ENCODE data around the gene ZNF324. TPM values are rescaled to one million over a fixed set of nuclear protein-coding genes. Genes with fewer than 3 reads are reported as not detected.
A peak's percentile ranks its signal among the peaks of the same experiment; 100 is the strongest.
"Not testable (repeated sequence)": the region's sequence is repeated elsewhere in the genome, so short reads cannot be mapped to it uniquely, and the experiment has no call there.

ZNF324 gene
- total RNA-seq, 1 experiment from 2014 or later = 10.4 TPM

- H3K9me3 ChIP-seq (ENCODE audit: low read length) = no peaks in the 10 kb centered on the region
- H3K27me3 ChIP-seq (ENCODE audit: low read length) = no peaks in the 10 kb centered on the region
- H2AFZ ChIP-seq (ENCODE audit: low read length) = no peak overlapping the region
- no peak for DNase-seq
- H3K79me2 ChIP-seq (ENCODE audit: low read length) = peaks cover 3% of the 10 kb centered on the region; the same call in 1 of the 2 replicates
- no peak overlapping the region for H3K9ac ChIP-seq (ENCODE audit: low read length)
- peaks cover 4% of the 10 kb centered on the region for H3K4me1 ChIP-seq (ENCODE audit: low read length)
- H3K27ac ChIP-seq (ENCODE audit: low read length) = no peak overlapping the region
- H3K9me2 ChIP-seq (replicated peaks; ENCODE audit: insufficient read depth, low read length) = no peaks in the 10 kb centered on the region
- no peaks in the 10 kb centered on the region for H3K36me3 ChIP-seq (ENCODE audit: insufficient read depth, low read length)
- H3K4me3 ChIP-seq (ENCODE audit: low read length) = no peak overlapping the region
- H3K4me2 ChIP-seq (ENCODE audit: low read depth, low read length, poor library complexity, severe bottlenecking) = no peak overlapping the region
- no peaks in the 10 kb centered on the region for H4K20me1 ChIP-seq (ENCODE audit: insufficient read depth, low read depth, low read length)
Observed at GRCh38 chr19:58482372-58482771, 15.5 kb downstream of the ZNF324 start.

GRCh38 chr19:58483776-58484175 is 16.9 kb downstream of the ZNF324 start:
- H3K4me3 ChIP-seq (ENCODE audit: low read length) = no peak overlapping the region
- no peaks in the 10 kb centered on the region; the same call in 1 of the 2 replicates for H3K27me3 ChIP-seq (ENCODE audit: low read length)
- no peaks in the 10 kb centered on the region; the same call in 1 of the 2 replicates for H3K4me1 ChIP-seq (ENCODE audit: low read length)
- no peak overlapping the region for H2AFZ ChIP-seq (ENCODE audit: low read length)
- H3K27ac ChIP-seq (ENCODE audit: low read length) = no peak overlapping the region
- H4K20me1 ChIP-seq (ENCODE audit: insufficient read depth, low read depth, low read length) = no peaks in the 10 kb centered on the region
- H3K79me2 ChIP-seq (ENCODE audit: low read length) = no peaks in the 10 kb centered on the region
- H3K9me2 ChIP-seq (replicated peaks; ENCODE audit: insufficient read depth, low read length) = no peaks in the 10 kb centered on the region
- no peaks in the 10 kb centered on the region for H3K9me3 ChIP-seq (ENCODE audit: low read length)
- no peak overlapping the region for H3K9ac ChIP-seq (ENCODE audit: low read length)
- no peak overlapping the region for H3K4me2 ChIP-seq (ENCODE audit: low read depth, low read length, poor library complexity, severe bottlenecking)
- DNase-seq = no peak
- H3K36me3 ChIP-seq (ENCODE audit: insufficient read depth, low read length) = no peaks in the 10 kb centered on the region

GRCh38 chr19:58484349-58484748 is 17.5 kb downstream of the ZNF324 start:
- H3K79me2 ChIP-seq (ENCODE audit: low read length); DNase-seq; H3K27ac ChIP-seq (ENCODE audit: low read length); H2AFZ ChIP-seq (ENCODE audit: low read length); H3K9me2 ChIP-seq (replicated peaks; ENCODE audit: insufficient read depth, low read length); H4K20me1 ChIP-seq (ENCODE audit: insufficient read depth, low read depth, low read length); H3K4me3 ChIP-seq (ENCODE audit: low read length); H3K27me3 ChIP-seq (ENCODE audit: low read length); H3K9ac ChIP-seq (ENCODE audit: low read length); H3K4me1 ChIP-seq (ENCODE audit: low read length); H3K9me3 ChIP-seq (ENCODE audit: low read length); H3K36me3 ChIP-seq (ENCODE audit: insufficient read depth, low read length); H3K4me2 ChIP-seq (ENCODE audit: low read depth, low read length, poor library complexity, severe bottlenecking): not testable (repeated sequence)

GRCh38 chr19:58491393-58491792 is 24.5 kb downstream of the ZNF324 start:
- no peaks in the 10 kb centered on the region for H4K20me1 ChIP-seq (ENCODE audit: insufficient read depth, low read depth, low read length)
- no peaks in the 10 kb centered on the region; the same call in 1 of the 2 replicates for H3K4me1 ChIP-seq (ENCODE audit: low read length)
- no peaks in the 10 kb centered on the region for H3K36me3 ChIP-seq (ENCODE audit: insufficient read depth, low read length)
- no peak overlapping the region for H3K4me2 ChIP-seq (ENCODE audit: low read depth, low read length, poor library complexity, severe bottlenecking)
- H2AFZ ChIP-seq (ENCODE audit: low read length) = no peak overlapping the region
- H3K79me2 ChIP-seq (ENCODE audit: low read length) = no peaks in the 10 kb centered on the region
- H3K27me3 ChIP-seq (ENCODE audit: low read length) = no peaks in the 10 kb centered on the region; the same call in 1 of the 2 replicates
- H3K9me3 ChIP-seq (ENCODE audit: low read length) = no peaks in the 10 kb centered on the region
- no peak for DNase-seq
- no peak overlapping the region for H3K27ac ChIP-seq (ENCODE audit: low read length)
- no peaks in the 10 kb centered on the region for H3K9me2 ChIP-seq (replicated peaks; ENCODE audit: insufficient read depth, low read length)
- H3K4me3 ChIP-seq (ENCODE audit: low read length) = no peak overlapping the region
- no peak overlapping the region for H3K9ac ChIP-seq (ENCODE audit: low read length)

GRCh38 chr19:58492265-58492664 is 25.4 kb downstream of the ZNF324 start:
- Histone ChIP-seq H3K9ac (ENCODE audit: low read length) (no peak overlapping the region), H2AFZ (ENCODE audit: low read length) (no peak overlapping the region), H3K9me2 (replicated peaks; ENCODE audit: insufficient read depth, low read length) (no peaks in the 10 kb centered on the region), H3K4me2 (ENCODE audit: low read depth, low read length, poor library complexity, severe bottlenecking) (no peak overlapping the region), H3K79me2 (ENCODE audit: low read length) (no peaks in the 10 kb centered on the region), H4K20me1 (ENCODE audit: insufficient read depth, low read depth, low read length) (no peaks in the 10 kb centered on the region), H3K27ac (ENCODE audit: low read length) (no peak overlapping the region), H3K4me1 (ENCODE audit: low read length) (no peaks in the 10 kb centered on the region; the same call in 1 of the 2 replicates), H3K9me3 (ENCODE audit: low read length) (no peaks in the 10 kb centered on the region), H3K4me3 (ENCODE audit: low read length) (no peak overlapping the region), H3K36me3 (ENCODE audit: insufficient read depth, low read length) (no peaks in the 10 kb centered on the region), H3K27me3 (ENCODE audit: low read length) (no peaks in the 10 kb centered on the region; the same call in 1 of the 2 replicates)
- no peak for DNase-seq

GRCh38 chr19:58497634-58498170 is 30.8 kb downstream of the ZNF324 start:
- H3K4me2 ChIP-seq (ENCODE audit: low read depth, low read length, poor library complexity, severe bottlenecking) = no peak overlapping the region
- no peaks in the 10 kb centered on the region for H4K20me1 ChIP-seq (ENCODE audit: insufficient read depth, low read depth, low read length)
- no peaks in the 10 kb centered on the region for H3K9me3 ChIP-seq (ENCODE audit: low read length)
- H2AFZ ChIP-seq (ENCODE audit: low read length) = no peak overlapping the region
- no peak overlapping the region for H3K9ac ChIP-seq (ENCODE audit: low read length)
- peaks cover 4% of the 10 kb centered on the region; the same call in 1 of the 2 replicates for H3K4me1 ChIP-seq (ENCODE audit: low read length)
- no peaks in the 10 kb centered on the region for H3K36me3 ChIP-seq (ENCODE audit: insufficient read depth, low read length)
- H3K79me2 ChIP-seq (ENCODE audit: low read length) = no peaks in the 10 kb centered on the region
- no peak overlapping the region for H3K27ac ChIP-seq (ENCODE audit: low read length)
- H3K4me3 ChIP-seq (ENCODE audit: low read length) = no peak overlapping the region
- DNase-seq = no peak
- no peaks in the 10 kb centered on the region for H3K27me3 ChIP-seq (ENCODE audit: low read length)
- no peaks in the 10 kb centered on the region for H3K9me2 ChIP-seq (replicated peaks; ENCODE audit: insufficient read depth, low read length)

GRCh38 chr19:58498316-58499020 is 31.6 kb downstream of the ZNF324 start:
- Histone ChIP-seq H3K4me2 (ENCODE audit: low read depth, low read length, poor library complexity, severe bottlenecking) (peak overlapping the region; percentile 38), H3K79me2 (ENCODE audit: low read length) (no peaks in the 10 kb centered on the region), H3K4me1 (ENCODE audit: low read length) (peaks cover 4% of the 10 kb centered on the region; the same call in 1 of the 2 replicates), H3K36me3 (ENCODE audit: insufficient read depth, low read length) (no peaks in the 10 kb centered on the region), H4K20me1 (ENCODE audit: insufficient read depth, low read depth, low read length) (no peaks in the 10 kb centered on the region), H3K9me2 (replicated peaks; ENCODE audit: insufficient read depth, low read length) (no peaks in the 10 kb centered on the region), H3K27ac (ENCODE audit: low read length) (no peak overlapping the region), H2AFZ (ENCODE audit: low read length) (no peak overlapping the region), H3K27me3 (ENCODE audit: low read length) (no peaks in the 10 kb centered on the region), H3K9ac (ENCODE audit: low read length) (no peak overlapping the region), H3K9me3 (ENCODE audit: low read length) (no peaks in the 10 kb centered on the region), H3K4me3 (ENCODE audit: low read length) (no peak overlapping the region; the same call in 1 of the 2 replicates)
- DNase-seq = no peak

- H3K79me2 ChIP-seq (ENCODE audit: low read length) = no peaks in the 10 kb centered on the region
- peak; percentile 92 for DNase-seq
- no peaks in the 10 kb centered on the region for H3K36me3 ChIP-seq (ENCODE audit: insufficient read depth, low read length)
- no peak overlapping the region for H3K27ac ChIP-seq (ENCODE audit: low read length)
- H3K4me3 ChIP-seq (ENCODE audit: low read length) = peak overlapping the region; percentile 36; the same call in 1 of the 2 replicates
- H3K9ac ChIP-seq (ENCODE audit: low read length) = peak overlapping the region; percentile 29
- no peaks in the 10 kb centered on the region for H3K9me2 ChIP-seq (replicated peaks; ENCODE audit: insufficient read depth, low read length)
- H3K9me3 ChIP-seq (ENCODE audit: low read length) = no peaks in the 10 kb centered on the region
- H3K4me1 ChIP-seq (ENCODE audit: low read length) = peaks cover 4% of the 10 kb centered on the region; the same call in 1 of the 2 replicates
- peak overlapping the region; percentile 38 for H3K4me2 ChIP-seq (ENCODE audit: low read depth, low read length, poor library complexity, severe bottlenecking)
- H2AFZ ChIP-seq (ENCODE audit: low read length) = peak overlapping the region; percentile 60; the same call in 1 of the 2 replicates
- H3K27me3 ChIP-seq (ENCODE audit: low read length) = no peaks in the 10 kb centered on the region
- no peaks in the 10 kb centered on the region for H4K20me1 ChIP-seq (ENCODE audit: insufficient read depth, low read depth, low read length)
Observed at GRCh38 chr19:58499021-58499927, 32.4 kb downstream of the ZNF324 start.
